Tibial nerve (tissue), 3 donors: ENCODE data around the gene RGS16.

Experiments used
- CTCF ChIP-seq, 5 experiments: fragments of 200-600 bp in 3 of 5; fragments of 450-650 bp in 2 of 5; sonication (generic) in 3 of 5; IDR thresholded peaks; one replicate each; pipeline ENCODE4 v1.5.1; 2016 to 2019; ENCODE audit warnings: antibody characterized with exemption in 5 of 5, mild to moderate bottlenecking in 3 of 5, moderate library complexity in 2 of 5
- POLR2A ChIP-seq, 2 donors: fragments of 450-650 bp; IDR thresholded peaks; one replicate each; pipeline ENCODE4 v1.6.1; 2017; ENCODE audit warnings: antibody characterized with exemption in 2 of 2, mild to moderate bottlenecking in 2 of 2, moderate library complexity in 2 of 2

DNA sequence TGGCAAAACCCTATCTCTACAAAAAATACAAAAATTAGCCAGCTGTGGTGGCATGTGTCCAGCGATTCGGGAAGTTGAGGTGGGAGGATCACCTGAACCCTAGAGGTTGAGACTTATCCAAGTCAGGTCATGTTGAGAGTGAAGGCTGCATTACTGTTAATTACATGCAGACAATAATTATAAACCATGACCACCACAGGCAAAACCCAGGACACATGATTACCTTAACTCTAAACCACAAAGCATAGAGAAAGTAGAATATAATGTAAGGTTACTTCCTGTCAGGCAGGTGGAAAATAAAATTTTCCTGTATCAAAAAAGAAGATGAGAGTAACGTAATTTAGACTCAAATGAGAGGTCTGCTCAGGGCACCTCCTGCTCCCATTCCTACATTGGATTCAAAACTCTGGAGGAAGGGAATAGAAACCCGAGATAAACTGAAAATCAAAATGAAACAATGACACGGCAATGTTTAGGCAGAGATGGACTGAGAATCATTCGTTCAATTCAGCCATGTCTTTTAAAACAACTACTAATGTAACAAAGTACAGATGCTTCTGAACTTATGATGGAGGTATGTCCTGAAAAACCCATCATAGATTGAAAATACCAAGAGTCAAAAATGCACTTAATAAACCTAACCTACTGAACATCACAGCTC, 46.6 kb upstream of the RGS16 start:
- TF ChIP-seq CTCF (IDR thresholded peaks at IDR 0.05) (no peak), POLR2A (IDR thresholded peaks at IDR 0.05) (no peak)
